GM23338 (cell line): Measurements from ENCODE around the gene SLC16A11. TPM values are rescaled to one million over a fixed set of nuclear protein-coding genes. Genes with fewer than 3 reads are reported as not detected.

Source experiments
- ATAC-seq: fragments of 200-7000 bp; cut with Tn5 transposase; 3 replicates; pipeline ENCODE4 v1.9.1; 2020
- DNase-seq: peaks from one replicate; pipeline ENCODE4 v3.0.0-alpha.2; 2015; ENCODE audit warnings: low spot score
- H2AFZ ChIP-seq: fragments of 200-600 bp; sonication (generic); 2 replicates; pipeline ENCODE4 v1.8.0; 2016; ENCODE audit warnings: antibody characterized with exemption, mild to moderate bottlenecking, moderate library complexity
- H3F3A ChIP-seq: fragments of 200-600 bp; sonication (generic); replicated peaks from 2 replicates; pipeline ENCODE4 v1.8.0; 2017; ENCODE audit warnings: antibody characterized with exemption, mixed run types, low read depth
- H3K27ac ChIP-seq: fragments of 200-600 bp; sonication (generic); 2 replicates; pipeline ENCODE4 v1.6.1; 2016; ENCODE audit warnings: low read depth
- H3K27me3 ChIP-seq: fragments of 200-600 bp; sonication (generic); 2 replicates; pipeline ENCODE4 v1.8.0; 2016; ENCODE audit warnings: mild to moderate bottlenecking, mixed run types, moderate library complexity; ENCODE audit not compliant: insufficient read depth
- H3K36me3 ChIP-seq: fragments of 200-600 bp; sonication (generic); 2 replicates; pipeline ENCODE4 v1.8.0; 2016; ENCODE audit warnings: mild to moderate bottlenecking; ENCODE audit not compliant: insufficient read depth
- H3K4me1 ChIP-seq: fragments of 200-600 bp; sonication (generic); 2 replicates; pipeline ENCODE4 v1.8.0; 2016; ENCODE audit warnings: mild to moderate bottlenecking, moderate library complexity; ENCODE audit not compliant: insufficient read depth
- H3K4me2 ChIP-seq: fragments of 200-600 bp; sonication (generic); 2 replicates; pipeline ENCODE4 v1.7.1; 2017; ENCODE audit warnings: mixed run types
- H3K4me3 ChIP-seq: fragments of 200-600 bp; sonication (generic); 2 replicates; pipeline ENCODE4 v1.6.1; 2016; ENCODE audit warnings: mixed run types
- H3K79me2 ChIP-seq: fragments of 200-600 bp; sonication (generic); replicated peaks from 2 replicates; pipeline ENCODE4 v1.8.0; 2017; ENCODE audit warnings: mild to moderate bottlenecking; ENCODE audit not compliant: insufficient read depth
- H3K9me2 ChIP-seq: fragments of 200-600 bp; sonication (generic); 2 replicates; pipeline ENCODE4 v1.8.0; 2017; ENCODE audit not compliant: insufficient read depth
- H4K20me1 ChIP-seq: fragments of 200-600 bp; sonication (generic); replicated peaks from 2 replicates; pipeline ENCODE4 v1.8.0; 2017; ENCODE audit warnings: mild to moderate bottlenecking; ENCODE audit not compliant: insufficient read depth
- H3K27ac Mint-ChIP-seq: 2 replicates; pipeline ENCODE4 v1.8.0; 2020; ENCODE audit warnings: inconsistent platforms, mild to moderate bottlenecking, moderate library complexity, mixed read lengths
- H3K27me3 Mint-ChIP-seq: 3 replicates; pipeline ENCODE4 v1.8.0; 2022; ENCODE audit warnings: low read depth, mild to moderate bottlenecking, moderate library complexity, mixed read lengths, inconsistent platforms; ENCODE audit not compliant: insufficient read depth, poor library complexity
- H3K36me3 Mint-ChIP-seq: 3 replicates; pipeline ENCODE4 v1.8.0; 2021; ENCODE audit warnings: low read depth, mild to moderate bottlenecking, inconsistent platforms, moderate library complexity, mixed read lengths
- H3K4me1 Mint-ChIP-seq: 3 replicates; pipeline ENCODE4 v1.8.0; 2020; ENCODE audit warnings: mild to moderate bottlenecking, inconsistent platforms, mixed read lengths
- H3K4me3 Mint-ChIP-seq: 3 replicates; pipeline ENCODE4 v1.8.0; 2021; ENCODE audit warnings: moderate library complexity, mild to moderate bottlenecking, inconsistent platforms, mixed read lengths
- H3K9me3 Mint-ChIP-seq: 3 replicates; pipeline ENCODE4 v1.8.0; 2020; ENCODE audit warnings: moderate library complexity, mild to moderate bottlenecking, inconsistent platforms, mixed read lengths
- CREB1 ChIP-seq: fragments of 250-450 bp; sonication (Bioruptor Pico); IDR thresholded peaks from 2 replicates; pipeline ENCODE4 v1.5.0; 2020; ENCODE audit warnings: low read depth, mild to moderate bottlenecking, moderate library complexity
- CTCF ChIP-seq, 2 experiments: fragments of 200-600 bp in 1 of 2; sonication (generic) in 1 of 2; conservative IDR thresholded peaks; 2 replicates each; pipeline versions ENCODE4 v1.5.1 to v1.6.1; 2016 to 2017; ENCODE audit warnings: antibody characterized with exemption in 2 of 2, low read depth in 2 of 2, mild to moderate bottlenecking in 2 of 2, moderate library complexity in 1 of 2
- ETS1 ChIP-seq: IDR thresholded peaks from 2 replicates; pipeline ENCODE4 v1.6.1; 2016; ENCODE audit warnings: antibody characterized with exemption
- EZH2 ChIP-seq: fragments of 200-600 bp; sonication (generic); IDR thresholded peaks from one replicate; pipeline ENCODE4 v1.8.0; 2017; ENCODE audit warnings: antibody characterized with exemption, mild to moderate bottlenecking, low read depth; ENCODE audit not compliant: unreplicated experiment
- EZH2phosphoT487 ChIP-seq: fragments of 200-600 bp; sonication (generic); IDR thresholded peaks from one replicate; pipeline ENCODE4 v1.8.1; 2018; ENCODE audit warnings: antibody characterized with exemption; ENCODE audit not compliant: unreplicated experiment
- POLR2AphosphoS5 ChIP-seq: IDR thresholded peaks from 2 replicates; pipeline ENCODE4 v1.6.1; 2016; ENCODE audit warnings: antibody characterized with exemption, low read depth
- REST ChIP-seq: IDR thresholded peaks from one replicate; pipeline ENCODE4 v1.6.1; 2018; ENCODE audit warnings: antibody characterized with exemption; ENCODE audit not compliant: unreplicated experiment
- STAT1 ChIP-seq: IDR thresholded peaks from one replicate; pipeline ENCODE4 v1.6.1; 2016; ENCODE audit warnings: antibody characterized with exemption; ENCODE audit not compliant: unreplicated experiment
- ZNF114 ChIP-seq: fragments of 250-450 bp; sonication (Bioruptor Pico); IDR thresholded peaks from 2 replicates; pipeline ENCODE4 v1.5.0; 2020; ENCODE audit warnings: mild to moderate bottlenecking, moderate library complexity
- ZNF331 ChIP-seq: fragments of 250-450 bp; sonication (Bioruptor Pico); IDR thresholded peaks from 2 replicates; pipeline ENCODE4 v1.5.0; 2020; ENCODE audit warnings: low read depth, mild to moderate bottlenecking, moderate library complexity
- polyA plus RNA-seq: library from polyadenylated mRNA; unstranded; fragments of >200 nt; fragmentation: Nextera tagmentation; extraction: Ambion mirVana; gene quantifications from 2 replicates; pipeline ENCODE4 v1.2.1, GENCODE V29; 2016
- total RNA-seq: library from RNA; depleted of rRNA; stranded (reverse); fragments of >200 nt; shearing (Covaris generic); gene quantifications from 2 replicates; pipeline ENCODE4 v1.2.3, GENCODE V29; 2014

The SLC16A11 gene
- total and polyA plus RNA-seq, 2 experiments from 2014 or later: 0.42 to 0.68 TPM

- Mint-ChIP-seq H3K27me3 (peaks cover 26% of the 10 kb centered on the region), H3K9me3 (no peaks in the 10 kb centered on the region), H3K4me1 (peaks cover 27% of the 10 kb centered on the region), H3K36me3 (peaks cover 3% of the 10 kb centered on the region; the same call in 1 of the 3 replicates), H3K4me3 (peak overlapping the region; percentile 8; the same call in 1 of the 3 replicates), H3K27ac (no peak overlapping the region)
- no peak overlapping the region for H2AFZ ChIP-seq
- TF ChIP-seq EZH2 (no peak), CREB1 (CRISPR knock-in tag) (no peak), POLR2AphosphoS5 (0 out of 2 replicates have a peak, but pooled peaks have one; percentile 25), STAT1 (no peak), ZNF114 (CRISPR knock-in tag) (no peak), REST (no peak), ETS1 (no peak), ZNF331 (CRISPR knock-in tag) (no peak), CTCF (conservative IDR thresholded peaks at IDR 0.05; ENCODE audit: low read depth in 2 of 2) (peak in 1 of 2 experiments; percentile 47; a peak in 3 of 4 replicates), EZH2phosphoT487 (no peak)
- peaks cover 24% of the 10 kb centered on the region for H3K27me3 ChIP-seq
- H3K27ac ChIP-seq: no peak overlapping the region
- H3K36me3 ChIP-seq: no peaks in the 10 kb centered on the region
- no peak for DNase-seq
- H3F3A ChIP-seq: peaks cover 19% of the 10 kb centered on the region; the same call in 1 of the 2 replicates
- no peaks in the 10 kb centered on the region for H3K79me2 ChIP-seq
- H4K20me1 ChIP-seq: peaks cover 6% of the 10 kb centered on the region
- no peaks in the 10 kb centered on the region for H3K9me2 ChIP-seq
- no peak overlapping the region for H3K4me3 ChIP-seq
- no peak overlapping the region for H3K4me2 ChIP-seq
- H3K4me1 ChIP-seq: peaks cover 20% of the 10 kb centered on the region
- ATAC-seq: no peak
Observed at GRCh38 chr17:7038025-7038862, 5.6 kb downstream of the SLC16A11 start.
